ENCODE measurements around the gene CST4.
"Not testable (repeated sequence)": the region's sequence is repeated elsewhere in the genome, so short reads cannot be mapped to it uniquely, and the experiment has no call there.

Gene CST4

DNA sequence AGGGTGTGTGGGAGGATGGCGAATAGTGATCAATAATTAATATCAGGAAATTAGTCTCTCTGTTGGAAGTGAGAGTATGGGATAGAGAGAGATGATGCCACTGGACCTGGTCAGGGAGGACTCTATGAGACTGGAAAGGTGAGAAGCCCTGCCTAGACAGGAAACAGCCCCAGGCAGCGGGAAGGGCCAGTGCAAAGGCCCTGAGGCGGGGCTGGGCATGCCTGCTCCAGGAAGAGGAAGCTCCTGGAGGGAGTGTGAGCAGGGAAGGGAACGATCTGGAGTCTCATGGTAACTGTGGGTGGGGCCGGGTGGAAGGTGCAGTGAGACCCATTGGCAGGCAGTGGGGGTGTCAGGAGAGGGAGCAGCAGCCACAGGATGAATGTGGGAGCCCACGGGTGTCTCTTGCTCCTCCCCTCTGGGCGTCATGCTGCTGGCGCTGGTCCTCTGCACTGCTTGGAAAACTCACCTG lies 49.3 kb downstream of the CST4 start:
- Mint-ChIP-seq H3K9me3 (no peaks in the 10 kb centered on the region), H3K27ac (peak overlapping the region; percentile 94), H3K4me1 (ENCODE audit: low read depth) (peaks cover 85% of the 10 kb centered on the region), H3K27me3 (no peaks in the 10 kb centered on the region), H3K4me3 (no peak overlapping the region), H3K36me3 (ENCODE audit: low read depth) (peaks cover 31% of the 10 kb centered on the region)
- intact Hi-C loops (cut with micrococcal nuclease): loop anchor here (5.0 kb wide), 1 partner anchor 277 kb away; the partner anchor contains the start of gene GZF1

DNA sequence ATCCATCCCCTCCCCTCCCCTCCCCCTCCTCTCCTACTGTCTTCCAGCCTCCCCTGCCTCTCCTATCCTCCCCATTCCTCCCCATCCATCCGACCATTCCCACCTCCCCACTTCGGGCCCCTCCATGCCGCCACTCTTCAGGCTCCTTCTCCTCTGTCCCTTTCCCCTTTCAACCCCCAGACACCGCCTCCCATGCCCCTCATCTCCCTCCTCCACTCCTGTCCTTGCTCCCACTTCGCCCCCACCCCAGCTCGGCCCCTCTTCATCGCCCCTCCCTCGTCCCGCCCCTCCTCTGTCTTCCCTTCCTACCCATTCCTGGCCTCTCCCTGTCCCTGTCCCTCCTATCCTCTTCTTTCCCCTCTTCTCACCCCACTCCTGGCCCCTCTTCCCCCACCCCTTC lies 50.5 kb downstream of the CST4 start:
- no peaks in the 10 kb centered on the region for H3K27me3 Mint-ChIP-seq
- H3K27ac Mint-ChIP-seq: peak overlapping the region; percentile 94
- no peaks in the 10 kb centered on the region for H3K9me3 Mint-ChIP-seq
- peaks cover 43% of the 10 kb centered on the region for H3K36me3 Mint-ChIP-seq (ENCODE audit: low read depth)
- H3K4me1 Mint-ChIP-seq (ENCODE audit: low read depth): peaks cover 86% of the 10 kb centered on the region
- intact Hi-C loops (cut with micrococcal nuclease): loop anchor here (1.0 to 5.0 kb wide), 2 partner anchors 17 to 276 kb away; partner anchors contain the start of gene GZF1
- no peak overlapping the region for H3K4me3 Mint-ChIP-seq

DNA sequence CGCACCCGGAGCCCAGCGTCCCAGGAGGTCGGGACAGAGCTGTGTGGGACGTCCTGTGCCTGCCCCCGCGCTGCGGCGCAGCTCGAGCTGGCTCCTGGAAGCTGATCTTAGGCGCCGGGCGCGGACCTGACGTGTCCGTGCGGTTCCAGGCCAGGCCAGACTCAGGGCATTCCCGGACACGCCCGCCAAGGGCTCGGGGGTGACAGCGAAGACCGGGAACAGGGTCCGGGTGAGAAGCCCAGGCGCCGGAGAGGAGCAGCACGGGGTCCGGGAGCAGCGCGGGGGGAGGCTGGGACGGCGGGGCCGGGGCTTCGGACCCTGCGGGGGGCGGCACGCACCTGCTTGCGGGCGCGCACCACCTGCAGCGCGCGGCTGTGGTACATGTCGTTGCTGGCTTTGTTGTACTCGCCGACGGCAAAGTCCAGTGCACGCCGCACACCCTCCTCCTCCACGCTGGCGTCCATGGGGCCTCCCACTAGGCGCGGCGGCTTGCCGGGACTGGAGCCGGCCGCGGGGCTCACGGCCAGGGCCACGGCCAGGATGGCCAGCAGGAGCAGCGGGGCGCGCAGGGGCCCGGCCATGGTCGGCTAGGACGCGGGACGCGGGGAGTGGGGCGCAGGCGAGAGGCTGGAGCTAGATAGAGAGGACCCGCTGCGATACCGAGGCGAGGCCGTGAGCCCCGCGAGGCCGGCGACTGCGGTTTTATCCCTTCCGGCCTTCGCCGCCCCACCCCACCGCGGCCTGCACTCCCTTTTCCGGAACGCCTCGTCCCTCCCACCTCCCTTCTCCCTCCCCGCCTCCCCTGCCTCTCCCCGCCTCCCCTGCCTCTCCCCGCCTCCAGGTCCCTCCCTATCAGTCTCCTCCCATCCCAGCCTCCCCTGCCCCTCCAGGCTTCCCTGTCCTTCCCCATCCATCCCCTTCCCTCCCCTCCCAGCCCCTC lies 51.3 kb downstream of the CST4 start, which contains the start of gene CST3:
TSS of gene CST3 (minus strand) at position 674 of the 940 bp plus-strand sequence. CDS start at position 581, 93 bp downstream.
- H3K4me1 Mint-ChIP-seq (ENCODE audit: low read depth): peaks cover 86% of the 10 kb centered on the region
- H3K27me3 Mint-ChIP-seq: no peaks in the 10 kb centered on the region
- H3K9me3 Mint-ChIP-seq: no peaks in the 10 kb centered on the region
- peak within 1 kb of the TSS; percentile 94 for H3K27ac Mint-ChIP-seq
- H3K4me3 Mint-ChIP-seq: peak within 1 kb of the TSS; percentile 89
- intact Hi-C loops (cut with micrococcal nuclease): loop anchor here (1.0 to 5.0 kb wide), 2 partner anchors 18 to 275 kb away; partner anchors contain the start of gene GZF1
- H3K36me3 Mint-ChIP-seq (ENCODE audit: low read depth): peaks cover 51% of the 10 kb centered on the region

DNA sequence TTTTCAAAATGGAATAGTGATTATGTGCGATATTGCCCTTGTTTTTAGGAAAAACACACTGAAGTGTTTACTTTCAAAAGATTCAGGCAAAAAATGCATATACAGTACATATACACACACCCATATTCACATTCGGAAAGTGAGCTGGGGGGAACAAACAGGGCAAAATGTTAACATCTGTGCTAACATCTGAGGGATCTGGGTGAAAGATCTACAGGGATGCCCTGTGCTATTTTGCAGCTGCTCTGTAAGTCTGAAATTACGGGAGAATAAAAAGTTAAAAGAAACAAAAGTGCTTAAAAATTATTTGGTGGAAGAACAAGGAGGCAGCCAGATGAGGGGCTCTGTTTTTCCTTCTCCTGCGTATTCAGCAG lies 51.9 kb downstream of the CST4 start:
- Mint-ChIP-seq H3K27me3 (no peaks in the 10 kb centered on the region), H3K36me3 (ENCODE audit: low read depth) (peaks cover 57% of the 10 kb centered on the region), H3K4me1 (ENCODE audit: low read depth) (peaks cover 86% of the 10 kb centered on the region), H3K4me3 (peak overlapping the region; percentile 89), H3K9me3 (no peaks in the 10 kb centered on the region), H3K27ac (peak overlapping the region; percentile 94)
- intact Hi-C loops (cut with micrococcal nuclease): loop anchor here (5.0 kb wide), 1 partner anchor 275 kb away; the partner anchor contains the start of gene GZF1

- Mint-ChIP-seq H3K9me3 (no peaks in the 10 kb centered on the region), H3K27ac (peak overlapping the region; percentile 94), H3K36me3 (ENCODE audit: low read depth) (peaks cover 63% of the 10 kb centered on the region), H3K27me3 (no peaks in the 10 kb centered on the region), H3K4me1 (ENCODE audit: low read depth) (peaks cover 86% of the 10 kb centered on the region), H3K4me3 (peak overlapping the region; percentile 89)
- intact Hi-C loops (cut with micrococcal nuclease): loop anchor here (5.0 kb wide), 1 partner anchor 274 kb away; the partner anchor contains the start of gene GZF1
These were observed 52.5 kb downstream of the CST4 start for GRCh38 chr20:23636182-23636907.

DNA sequence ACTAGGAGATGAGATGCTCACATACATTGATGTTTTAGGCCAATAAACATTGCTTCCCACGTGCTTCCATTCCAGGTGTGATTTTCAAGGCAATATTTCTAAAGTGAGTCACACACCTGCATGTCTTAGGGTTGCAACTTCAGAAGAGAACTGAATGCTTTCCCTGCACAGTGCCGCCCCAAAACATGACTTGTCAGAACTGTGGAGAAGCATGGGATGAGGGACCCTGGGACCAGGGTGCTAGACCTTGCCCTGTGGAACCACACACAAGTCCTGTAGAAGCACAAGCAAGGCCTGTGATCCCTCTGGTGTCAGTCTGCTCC lies 53.1 kb downstream of the CST4 start:
- Mint-ChIP-seq H3K36me3 (ENCODE audit: low read depth) (peaks cover 65% of the 10 kb centered on the region), H3K4me1 (ENCODE audit: low read depth) (peaks cover 83% of the 10 kb centered on the region), H3K4me3 (peak overlapping the region; percentile 89), H3K27ac (peak overlapping the region; percentile 94)
- H3K27me3 Mint-ChIP-seq, H3K9me3 Mint-ChIP-seq: not testable (repeated sequence)
- intact Hi-C loops (cut with micrococcal nuclease): loop anchor here (5.0 kb wide), 1 partner anchor 273 kb away; the partner anchor contains the start of gene GZF1

All from dendritic cell treated with granulocyte-macrophage colony-stimulating factor and Interleukin-4, amounts not matched to agents 40 ng/mL and 50 ng/mL, for 4 days (primary cell).